Heart right ventricle (tissue), 16 donors: Measurements from ENCODE around the gene EN1. TPM values are rescaled to one million over a fixed set of nuclear protein-coding genes. Genes with fewer than 3 reads are reported as not detected.

Experiments
- ATAC-seq, 8 donors: fragments of 200-7000 bp; cut with Tn5 transposase; one replicate each; pipeline ENCODE4 v1.9.1; 2020; ENCODE audit warnings: mild to moderate bottlenecking in 8 of 8, moderate library complexity in 8 of 8, moderate number of reproducible peaks in 1 of 8
- DNase-seq, 2 donors: peaks; one replicate each; pipeline ENCODE4 v3.0.0-alpha.2; 2020
- H3K27ac ChIP-seq, 10 donors: fragments of 200-600 bp; sonication (generic) in 2 of 10; one replicate each; pipeline versions ENCODE4 v1.5.0 to v1.8.0; 2020 to 2022; ENCODE audit warnings: mild to moderate bottlenecking in 3 of 10
- H3K27me3 ChIP-seq, 7 donors: fragments of 200-600 bp; one replicate each; pipeline ENCODE4 v1.8.0; 2021 to 2022; ENCODE audit warnings: mild to moderate bottlenecking in 2 of 7
- H3K36me3 ChIP-seq, 9 donors: fragments of 200-600 bp; sonication (generic) in 1 of 9; one replicate each; pipeline versions ENCODE4 v1.5.0 to v1.8.0; 2020 to 2022; ENCODE audit warnings: mild to moderate bottlenecking in 2 of 9
- H3K4me1 ChIP-seq, 9 donors: fragments of 200-600 bp; sonication (generic) in 1 of 9; one replicate each; pipeline versions ENCODE4 v1.5.0 to v1.8.0; 2020 to 2022; ENCODE audit warnings: mild to moderate bottlenecking in 4 of 9
- H3K4me3 ChIP-seq, 10 donors: fragments of 200-600 bp; sonication (generic) in 2 of 10; one replicate each; pipeline versions ENCODE4 v1.5.0 to v1.8.0; 2020 to 2022; ENCODE audit warnings: mild to moderate bottlenecking in 7 of 10, moderate library complexity in 2 of 10
- H3K9me3 ChIP-seq, 11 donors: fragments of 200-600 bp in 10 of 11; sonication (generic) in 2 of 11; one replicate each; pipeline versions ENCODE4 v1.5.0 to v1.8.0; 2013 to 2022; ENCODE audit warnings: mild to moderate bottlenecking in 2 of 11, control low read depth in 1 of 11, moderate library complexity in 1 of 11
- CTCF ChIP-seq, 9 donors: fragments of 200-600 bp; sonication (generic) in 2 of 9; IDR thresholded peaks; one replicate each; pipeline versions ENCODE4 v1.5.0 to v1.8.0; 2021 to 2022; ENCODE audit warnings: antibody characterized with exemption in 9 of 9, mild to moderate bottlenecking in 5 of 9, moderate library complexity in 1 of 9
- WGBS, 2 donors: extraction: QIAGEN DNeasy Blood & Tissue Kit; methylation state at CpG; one replicate each; pipeline ENCODE4 v1.1.7; 2013; ENCODE audit warnings: inconsistent platforms in 1 of 2; 5-methylcytosine and 5-hydroxymethylcytosine counted together
- intact Hi-C, 10 donors: fragments of 100-400 bp; cut with DNase I; formaldehyde crosslinking; loops; one replicate each; pipeline versions ENCODE4 v1.11.1 to v1.14.2; 2022
- polyA plus RNA-seq, 2 donors: library from polyadenylated mRNA; stranded (reverse); fragments of 200-250 nt; gene quantifications; one replicate each; pipeline ENCODE4 v1.2.3, GENCODE V29; 2013
- total RNA-seq, 10 donors: library from RNA; stranded (reverse); fragmentation: NEBNext Ultra II Directional in 3 of 10; extraction: Animal tissue kit (Norgen Biotek cat#: 25700) in 3 of 10; gene quantifications; one replicate each; pipeline versions ENCODE4 v1.2.1 to v1.2.4, GENCODE V29; 2021 to 2023
- donor health status: Arrhythmogenic right ventricular cardiomyopathy.
- donor health status: ischemic (EF 13 %, LVEDD 7.1; RV severe dilation, severe dysfunction).
- donor health status: healthy with polysubstance abuse.
- donor health status: DM: no; HTN: yes; CAD: no.
- donor health status: DM: no; HTN: no; CAD: no.
- donor health status: ischemic (EF 25% LVEDD 6.9; RV normal size, moderate dysfunction).
- donor health status: ischemic (EF 25% LVEDD 5.7; RV mildly dilated, moderate dysfunction).
- donor health status: healthy.
- donor health status: DM: yes; HTN: yes; CAD: no.
- donor health status: Ischemic cardiomyopathy.
- donor health status: ischemic (EF 35%, LVEDD 5.7; RV mildly dilated, moderate dysfunction).
- donor health status: nonischemic (EF 11% LVEDD 7.7; RV severe dilation, severe dysfunction).
- donor health status: DM: yes; HTN: yes; CAD: no.
- donor health status: PGD.
- donor health status: ischemic (EF 29% LVEDD 5.4; RV normal size, mild dysfunction).
- donor health status: nonischemic (EF 23%, LVEDD 6.1; RV moderate dilation, normal function).

The EN1 gene
- total and polyA plus RNA-seq, 12 donors, result 0.15 TPM; not detected in 11

GRCh38 chr2:118815731-118816130, 31.7 kb downstream of the EN1 start:
- ATAC-seq (no peak), DNase-seq (no peak)
- no peak for TF ChIP-seq CTCF (IDR thresholded peaks at IDR 0.05)
- Histone ChIP-seq H3K27me3 (peaks cover 0 to 91% (median 87%) of the 10 kb centered on the region in 7 donors), H3K36me3 (no peaks in the 10 kb centered on the region), H3K4me1 (no peaks in the 10 kb centered on the region), H3K4me3 (no peak overlapping the region), H3K9me3 (no peaks in the 10 kb centered on the region), H3K27ac (no peak overlapping the region)
- 42 to 56% methylated on average over 4 of the region's 4 CpGs for WGBS, 2 donors
- intact Hi-C loops, result no loop called here

- Histone ChIP-seq H3K36me3 (no peaks in the 10 kb centered on the region), H3K4me1 (no peaks in the 10 kb centered on the region), H3K27ac (no peak overlapping the region), H3K4me3 (no peak overlapping the region), H3K9me3 (no peaks in the 10 kb centered on the region), H3K27me3 (peaks cover 0 to 91% (median 87%) of the 10 kb centered on the region in 7 donors)
- DNase-seq (no peak), ATAC-seq (no peak)
- no peak for TF ChIP-seq CTCF (IDR thresholded peaks at IDR 0.05)
- 78 to 80% methylated on average over 7 of the region's 7 CpGs for WGBS, 2 donors
- intact Hi-C loops, result no loop called here
These were observed 32.1 kb downstream of the EN1 start for GRCh38 chr2:118815314-118815713.

GRCh38 chr2:118814368-118814767, 33.1 kb downstream of the EN1 start:
- Histone ChIP-seq H3K4me1 (no peaks in the 10 kb centered on the region), H3K9me3 (no peaks in the 10 kb centered on the region), H3K27ac (no peak overlapping the region), H3K36me3 (no peaks in the 10 kb centered on the region), H3K4me3 (no peak overlapping the region), H3K27me3 (peaks cover 0 to 93% (median 87%) of the 10 kb centered on the region in 7 donors)
- ATAC-seq, result no peak
- WGBS, 2 donors, result 69 to 73% methylated on average over 3 of the region's 3 CpGs
- intact Hi-C loops, result no loop called here
- DNase-seq, result no peak
- no peak for TF ChIP-seq CTCF (IDR thresholded peaks at IDR 0.05)

- DNase-seq (no peak), ATAC-seq (no peak)
- peaks cover 0 to 94% (median 85%) of the 10 kb centered on the region in 7 donors for H3K27me3 ChIP-seq
- WGBS, 2 donors, result 39 to 57% methylated on average over 13 of the region's 13 CpGs
- intact Hi-C loops, result no loop called here
- no peak for TF ChIP-seq CTCF (IDR thresholded peaks at IDR 0.05)
- H3K4me1 ChIP-seq, result no peaks in the 10 kb centered on the region
- H3K36me3 ChIP-seq, result no peaks in the 10 kb centered on the region
- H3K9me3 ChIP-seq, result no peaks in the 10 kb centered on the region
- H3K4me3 ChIP-seq, result no peak overlapping the region
- H3K27ac ChIP-seq, result no peak overlapping the region
These were observed 33.7 kb downstream of the EN1 start for GRCh38 chr2:118813601-118814339.
